Spinal cord (tissue), 10 donors: ENCODE data around the gene KCNN3. TPM values are rescaled to one million over a fixed set of nuclear protein-coding genes. Genes with fewer than 3 reads are reported as not detected.
A peak's percentile ranks its signal among the peaks of the same experiment; 100 is the strongest.

Experiments used
- DNase-seq, 6 donors: peaks; one replicate each; pipeline versions ENCODE4 v3.0.0 to v3.0.0-alpha.2; 2013 to 2015; ENCODE audit warnings: low spot score in 6 of 6, low read depth in 4 of 6
- H3K27ac ChIP-seq: one replicate; pipeline ENCODE4 v1.5.1; 2013; ENCODE audit warnings: low read depth, low read length, control low read depth
- H3K27me3 ChIP-seq: one replicate; pipeline ENCODE4 v1.6.1; 2013; ENCODE audit warnings: low read length; ENCODE audit not compliant: control insufficient read depth, insufficient read depth
- H3K36me3 ChIP-seq: one replicate; pipeline ENCODE4 v1.6.1; 2013; ENCODE audit warnings: low read length; ENCODE audit not compliant: control insufficient read depth, insufficient read depth
- H3K4me1 ChIP-seq: one replicate; pipeline ENCODE4 v1.6.1; 2013; ENCODE audit warnings: low read length; ENCODE audit not compliant: control insufficient read depth, insufficient read depth
- H3K4me3 ChIP-seq: one replicate; pipeline ENCODE4 v1.5.1; 2013; ENCODE audit warnings: low read depth, low read length, control low read depth
- H3K9me3 ChIP-seq: one replicate; pipeline ENCODE4 v1.6.1; 2013; ENCODE audit warnings: low read length; ENCODE audit not compliant: control insufficient read depth, insufficient read depth
- WGBS: methylation state at CpG from one replicate; pipeline ENCODE4 v1.1.5; 2013; ENCODE audit warnings: missing lambda C conversion rate; ENCODE audit not compliant: insufficient coverage; 5-methylcytosine and 5-hydroxymethylcytosine counted together
- polyA plus RNA-seq, 2 donors: library from polyadenylated mRNA; unstranded; fragments of 120-200 nt; gene quantifications; one replicate each; pipeline ENCODE4 v1.2.1, GENCODE V29; 2013; ENCODE audit not compliant: insufficient read length in 2 of 2
- total RNA-seq, 2 donors: library from RNA; depleted of rRNA in 1 of 2; stranded (reverse); fragments of 120-200 nt in 1 of 2; fragments of >200 nt in 1 of 2; gene quantifications; one replicate each; pipeline versions ENCODE4 v1.2.3 to v1.2.4, GENCODE V29; 2013 to 2014
- donor health status: healthy.

The KCNN3 gene
- total and polyA plus RNA-seq, 4 donors, result 9.6 to 24.8 (median 16.4) TPM

- 92% methylated on average over 6 of the region's 10 CpGs for WGBS
- Histone ChIP-seq H3K4me1 (peaks cover 21% of the 10 kb centered on the region), H3K9me3 (no peaks in the 10 kb centered on the region), H3K27ac (no peak overlapping the region), H3K4me3 (no peak overlapping the region), H3K36me3 (no peaks in the 10 kb centered on the region), H3K27me3 (no peaks in the 10 kb centered on the region)
- DNase-seq, result no peak
These were observed 11.9 kb upstream of the KCNN3 start for GRCh38 chr1:154881820-154882535.

- Histone ChIP-seq H3K27ac (no peak overlapping the region), H3K9me3 (no peaks in the 10 kb centered on the region), H3K36me3 (no peaks in the 10 kb centered on the region), H3K4me3 (no peak overlapping the region), H3K27me3 (no peaks in the 10 kb centered on the region), H3K4me1 (peaks cover 21% of the 10 kb centered on the region)
- WGBS, result 37% methylated on average over 4 of the region's 5 CpGs
- DNase-seq, result peak in 1 of 6 donors; percentile 58
These were observed 10.6 kb upstream of the KCNN3 start for GRCh38 chr1:154880671-154881070.

DNA sequence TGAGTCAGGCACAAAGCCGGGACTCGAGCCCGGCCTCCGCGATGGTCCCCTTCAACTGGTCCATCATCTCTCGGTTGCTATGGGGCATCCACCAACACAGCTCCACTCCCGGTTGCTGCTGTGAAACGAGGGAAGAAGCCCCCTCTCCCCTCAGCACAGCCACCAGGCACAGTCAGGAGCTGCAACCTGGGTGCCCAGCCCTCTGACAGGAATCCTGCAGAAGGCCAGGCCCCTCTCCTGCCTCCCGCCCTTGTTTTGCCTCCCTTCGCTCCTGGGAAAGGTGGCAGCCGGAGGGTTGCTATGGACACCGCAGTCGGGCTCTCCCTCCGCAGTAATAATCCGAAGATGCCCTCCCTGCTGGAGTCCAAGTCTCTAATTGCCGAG lies 8.9 kb upstream of the KCNN3 start:
- H3K4me3 ChIP-seq, result no peak overlapping the region
- no peaks in the 10 kb centered on the region for H3K36me3 ChIP-seq
- WGBS, result 45% methylated on average over 16 of the region's 16 CpGs
- DNase-seq, result peak in 1 of 6 donors; percentile 67
- H3K9me3 ChIP-seq, result no peaks in the 10 kb centered on the region
- no peak overlapping the region for H3K27ac ChIP-seq
- peaks cover 21% of the 10 kb centered on the region for H3K4me1 ChIP-seq
- no peaks in the 10 kb centered on the region for H3K27me3 ChIP-seq

- Histone ChIP-seq H3K4me1 (peaks cover 21% of the 10 kb centered on the region), H3K9me3 (no peaks in the 10 kb centered on the region), H3K27ac (no peak overlapping the region), H3K4me3 (no peak overlapping the region), H3K36me3 (no peaks in the 10 kb centered on the region), H3K27me3 (no peaks in the 10 kb centered on the region)
- DNase-seq, result peak in 3 of 6 donors; percentile 68 to 91 (median 89)
- WGBS, result 15% methylated on average over 20 of the region's 20 CpGs
These were observed 8.4 kb upstream of the KCNN3 start for GRCh38 chr1:154878371-154879037.

GRCh38 chr1:154877370-154877974 lies 7.4 kb upstream of the KCNN3 start:
- H3K27ac ChIP-seq, result no peak overlapping the region
- no peaks in the 10 kb centered on the region for H3K9me3 ChIP-seq
- 78% methylated on average over 15 of the region's 17 CpGs for WGBS
- no peaks in the 10 kb centered on the region for H3K36me3 ChIP-seq
- no peak for DNase-seq
- no peak overlapping the region for H3K4me3 ChIP-seq
- H3K27me3 ChIP-seq, result no peaks in the 10 kb centered on the region
- peaks cover 21% of the 10 kb centered on the region for H3K4me1 ChIP-seq

DNA sequence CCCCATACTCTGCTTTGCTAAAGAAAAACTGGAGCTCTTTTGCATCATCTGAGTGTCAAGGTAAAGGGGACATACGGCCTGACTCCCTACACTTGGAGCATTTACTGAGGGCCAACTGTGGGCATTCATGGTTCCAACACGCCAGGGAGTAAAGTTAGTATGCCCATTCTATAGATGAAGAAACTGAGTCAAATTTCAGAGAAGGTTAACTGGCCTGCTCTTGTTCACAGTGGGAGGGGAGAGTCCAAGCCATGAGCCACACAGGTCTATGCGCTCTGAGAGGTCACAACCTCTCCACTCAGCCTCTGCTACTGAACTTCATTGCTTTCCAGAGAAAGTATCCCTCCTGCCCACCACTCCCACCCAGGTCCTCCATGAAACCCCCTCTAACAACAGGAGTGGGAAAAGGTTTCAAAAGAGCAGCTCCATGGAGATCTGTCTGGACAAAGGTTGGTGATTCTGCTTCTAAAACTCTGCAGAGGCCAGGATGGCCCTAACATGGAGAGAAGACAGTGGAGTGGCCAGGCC lies 6.8 kb upstream of the KCNN3 start:
- Histone ChIP-seq H3K27me3 (no peaks in the 10 kb centered on the region), H3K4me1 (peaks cover 21% of the 10 kb centered on the region), H3K36me3 (no peaks in the 10 kb centered on the region), H3K4me3 (no peak overlapping the region), H3K27ac (no peak overlapping the region), H3K9me3 (no peaks in the 10 kb centered on the region)
- WGBS, result 33% methylated on average over 1 of the region's 3 CpGs
- DNase-seq, result no peak

DNA sequence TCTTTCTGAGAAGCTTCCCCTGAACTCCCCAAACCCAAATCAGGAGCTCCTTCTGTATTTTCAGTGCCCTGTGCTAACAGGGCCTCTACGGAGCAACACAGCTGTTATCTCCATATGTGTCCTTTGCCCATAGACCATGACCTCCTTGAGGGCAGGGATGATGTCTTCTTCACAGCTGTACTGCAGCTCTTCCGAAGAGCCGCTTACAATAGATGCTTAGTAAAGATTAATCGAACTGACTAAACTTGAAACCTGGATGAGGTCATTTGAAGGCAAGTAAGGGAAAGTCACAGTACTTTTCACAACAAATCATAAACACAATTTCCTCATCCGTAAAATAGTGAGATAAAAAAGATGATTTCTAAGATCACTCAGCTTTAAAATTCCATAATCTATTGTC lies 4.4 kb upstream of the KCNN3 start:
- Histone ChIP-seq H3K4me3 (no peak overlapping the region), H3K9me3 (no peaks in the 10 kb centered on the region), H3K27me3 (no peaks in the 10 kb centered on the region), H3K27ac (no peak overlapping the region), H3K36me3 (no peaks in the 10 kb centered on the region), H3K4me1 (peaks cover 25% of the 10 kb centered on the region)
- no peak for DNase-seq
- WGBS, result 100% methylated on average over 1 of the region's 5 CpGs

GRCh38 chr1:154873321-154873950 lies 3.4 kb upstream of the KCNN3 start:
- H3K4me3 ChIP-seq, result no peak overlapping the region
- H3K9me3 ChIP-seq, result no peaks in the 10 kb centered on the region
- H3K4me1 ChIP-seq, result peaks cover 23% of the 10 kb centered on the region
- no peak overlapping the region for H3K27ac ChIP-seq
- H3K36me3 ChIP-seq, result no peaks in the 10 kb centered on the region
- no peak for DNase-seq
- peaks cover 9% of the 10 kb centered on the region for H3K27me3 ChIP-seq
- WGBS, result 80% methylated on average over 8 of the region's 9 CpGs

DNA sequence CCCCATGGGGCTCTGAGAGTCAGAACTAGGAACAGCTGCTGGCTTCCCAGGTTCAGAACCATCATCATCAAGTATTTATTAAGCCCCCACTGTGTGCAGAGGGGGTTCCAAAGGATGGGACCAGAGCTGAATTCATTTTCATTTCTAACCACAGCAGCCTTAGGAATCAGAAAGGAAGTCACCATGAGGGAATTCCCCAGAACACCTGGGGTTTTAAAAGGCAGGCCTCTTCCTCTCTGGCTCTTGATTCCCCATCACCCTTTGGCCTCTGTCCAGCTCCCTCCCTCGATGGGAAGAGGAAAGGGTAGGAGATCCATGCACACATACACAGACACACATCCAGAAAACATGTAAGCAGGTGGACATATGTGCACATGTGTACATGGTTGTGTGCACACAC lies 1.3 kb upstream of the KCNN3 start:
- no peaks in the 10 kb centered on the region for H3K9me3 ChIP-seq
- no peak for DNase-seq
- H3K27ac ChIP-seq, result no peak overlapping the region
- no peaks in the 10 kb centered on the region for H3K36me3 ChIP-seq
- H3K4me1 ChIP-seq, result peaks cover 34% of the 10 kb centered on the region
- no CpG with 5 or more reads among the region's 1 CpG for WGBS
- no peak overlapping the region for H3K4me3 ChIP-seq
- peaks cover 22% of the 10 kb centered on the region for H3K27me3 ChIP-seq
